Neural cell (in vitro differentiated cells): ENCODE measurements around the gene SLC5A2. TPM values are rescaled to one million over a fixed set of nuclear protein-coding genes. Genes with fewer than 3 reads are reported as not detected.
"Not testable (repeated sequence)": the region's sequence is repeated elsewhere in the genome, so short reads cannot be mapped to it uniquely, and the experiment has no call there.

Experiments used
- H2AFZ ChIP-seq: fragments of 200-600, 300-800 bp; sonication (generic), shearing (Covaris generic); 2 replicates; pipeline ENCODE4 v1.6.0; 2014; ENCODE audit warnings: low read depth, mild to moderate bottlenecking, antibody characterized with exemption, low read length, moderate library complexity
- H3F3A ChIP-seq: fragments of 200-600 bp; shearing (Covaris generic); 2 replicates; pipeline ENCODE4 v1.6.1; 2016; ENCODE audit warnings: mild to moderate bottlenecking, moderate library complexity, mixed read lengths, antibody characterized with exemption, low read length; ENCODE audit not compliant: insufficient read depth, poor library complexity, severe bottlenecking
- H3K27ac ChIP-seq: fragments of 200-600, 300-800 bp; sonication (generic), shearing (Covaris generic); 2 replicates; pipeline ENCODE4 v1.5.1; 2014; ENCODE audit warnings: mild to moderate bottlenecking, low read length, moderate library complexity
- H3K27me3 ChIP-seq: fragments of 300-800, 200-600 bp; sonication (generic), shearing (Covaris generic); 2 replicates; pipeline ENCODE4 v1.6.0; 2014; ENCODE audit warnings: mild to moderate bottlenecking, low read depth, low read length, moderate library complexity; ENCODE audit not compliant: insufficient read depth
- H3K36me3 ChIP-seq: fragments of 300-800, 200-600 bp; sonication (generic), shearing (Covaris generic); 2 replicates; pipeline ENCODE4 v1.5.1; 2014; ENCODE audit warnings: mild to moderate bottlenecking, antibody characterized with exemption, low read length, moderate library complexity; ENCODE audit not compliant: insufficient read depth
- H3K4me2 ChIP-seq: fragments of 300-800, 200-600 bp; sonication (generic), shearing (Covaris generic); 2 replicates; pipeline ENCODE4 v1.6.0; 2014; ENCODE audit warnings: mild to moderate bottlenecking, low read length
- H3K4me3 ChIP-seq: fragments of 300-800, 200-600 bp; sonication (generic), shearing (Covaris generic); 2 replicates; pipeline ENCODE4 v1.5.1; 2014; ENCODE audit warnings: mild to moderate bottlenecking, low read length, moderate library complexity
- H3K79me2 ChIP-seq: fragments of 200-600 bp; shearing (Covaris generic); replicated peaks from 2 replicates; pipeline ENCODE4 v1.6.0; 2014; ENCODE audit warnings: mild to moderate bottlenecking, low read length, moderate library complexity; ENCODE audit not compliant: insufficient read depth
- H3K9ac ChIP-seq: fragments of 300-800, 200-600 bp; sonication (generic), shearing (Covaris generic); 2 replicates; pipeline ENCODE4 v1.6.1; 2016; ENCODE audit warnings: mild to moderate bottlenecking, low read length, mixed read lengths
- H3K9me2 ChIP-seq: fragments of 200-600 bp; shearing (Covaris generic); 2 replicates; pipeline ENCODE4 v1.6.1; 2016; ENCODE audit warnings: mild to moderate bottlenecking, low read length, mixed read lengths; ENCODE audit not compliant: insufficient read depth
- H3K9me3 ChIP-seq: fragments of 200-600, 300-800 bp; sonication (generic), shearing (Covaris generic); 2 replicates; pipeline ENCODE4 v1.6.1; 2016; ENCODE audit warnings: mild to moderate bottlenecking, mixed run types, low read length, moderate library complexity, mixed read lengths
- H4K20me1 ChIP-seq: fragments of 200-600 bp; shearing (Covaris generic); 2 replicates; pipeline ENCODE4 v1.6.1; 2016; ENCODE audit warnings: mild to moderate bottlenecking, mixed run types; ENCODE audit not compliant: insufficient read depth
- polyA plus RNA-seq: library from polyadenylated mRNA; depleted of rRNA; stranded (reverse); fragments of >200 nt; gene quantifications from 2 replicates; pipeline ENCODE4 v1.2.3, GENCODE V29; 2014

Gene SLC5A2
- polyA plus RNA-seq, 1 donor from 2014 or later: not detected

DNA sequence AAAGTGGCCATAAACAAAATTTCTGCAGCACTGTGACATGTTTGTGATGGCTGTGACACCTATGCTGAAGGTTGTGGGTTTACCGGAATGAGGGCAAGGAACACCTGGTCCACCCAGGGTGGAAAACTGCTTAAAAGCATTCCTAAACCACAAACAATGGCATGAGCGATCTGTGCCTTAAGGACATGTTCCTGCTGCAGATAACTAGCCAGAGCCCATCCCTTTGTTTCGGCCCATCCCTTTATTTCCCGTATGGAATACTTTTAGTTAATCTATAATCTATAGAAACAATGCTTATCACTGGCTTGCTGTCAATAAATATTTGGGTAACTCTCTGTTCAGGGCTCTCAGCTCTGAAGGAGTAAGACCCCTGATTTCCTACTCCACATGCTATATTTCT lies 56.8 kb downstream of the SLC5A2 start:
- H3K9ac ChIP-seq, H2AFZ ChIP-seq, H3K9me2 ChIP-seq, H3K9me3 ChIP-seq, H3K36me3 ChIP-seq, H3K4me3 ChIP-seq, H3K79me2 ChIP-seq, H3K4me2 ChIP-seq, H3K27me3 ChIP-seq, H3F3A ChIP-seq, H3K27ac ChIP-seq, H4K20me1 ChIP-seq: not testable (repeated sequence)

Other genes starting within 250 kb of the SLC5A2 start
- not detected in 2 replicates for gene ITGAM, start 223.1 kb upstream of the SLC5A2 start, polyA plus RNA-seq
- gene ITGAX, start 127.9 kb upstream of the SLC5A2 start, polyA plus RNA-seq: not detected in 2 replicates
- not detected in 2 replicates for gene ITGAD, start 89.8 kb upstream of the SLC5A2 start, polyA plus RNA-seq
- gene COX6A2, start 54.8 kb upstream of the SLC5A2 start, polyA plus RNA-seq: not detected in 2 replicates
- gene ZNF843, start 40.3 kb upstream of the SLC5A2 start, polyA plus RNA-seq: 0.53 and 0.62 TPM in 2 replicates
- 26.1 and 27.6 TPM in 2 replicates for gene ARMC5, start 23.6 kb upstream of the SLC5A2 start, polyA plus RNA-seq
- 0.38 and 2.5 TPM in 2 replicates for gene TGFB1I1, start 11.0 kb upstream of the SLC5A2 start, polyA plus RNA-seq
- 108 and 132 TPM in 2 replicates for gene RUSF1, start 25.3 kb downstream of the SLC5A2 start, polyA plus RNA-seq
- not detected in 2 replicates for gene AHSP, start 44.8 kb downstream of the SLC5A2 start, polyA plus RNA-seq